Endothelial cell of umbilical vein (primary cell): ENCODE data around the gene SLC12A8. TPM values are rescaled to one million over a fixed set of nuclear protein-coding genes. Genes with fewer than 3 reads are reported as not detected.

Source experiments
- BruUV-seq: library from RNA; stranded (reverse); fragments of 400-500 nt; replicated peaks from 2 replicates; lab custom pipeline; 2021; lab: Mats Ljungman, UMichigan
- CTCF ChIA-PET: fragments of 300-600, 350-600 bp; sonication (Branson Sonifier 250); formaldehyde crosslinking; loops from one replicate; lab custom pipeline; 2021; ENCODE audit warnings: antibody characterized with exemption, inconsistent platforms; lab: Charles Lee
- POLR2A ChIA-PET: fragments of 300-600, 350-600 bp; sonication (Branson Sonifier 250); formaldehyde crosslinking; loops from one replicate; lab custom pipeline; 2021; ENCODE audit warnings: antibody characterized with exemption, inconsistent platforms; lab: Charles Lee
- DNase-seq: peaks from one replicate; pipeline ENCODE4 v3.0.0-alpha.2; 2011; ENCODE audit warnings: low read depth, low spot score
- FAIRE-seq: peaks from 2 replicates; lab custom pipeline; 2011; peaks lifted over from hg19 to GRCh38; lab: Jason Lieb, UNC
- H2AFZ ChIP-seq: 2 replicates; pipeline ENCODE4 v1.6.0; 2012; ENCODE audit warnings: low read depth, low read length, control low read depth, inconsistent platforms
- H3K27ac ChIP-seq: 2 replicates; pipeline ENCODE4 v1.5.1; 2011; ENCODE audit warnings: low read depth, mild to moderate bottlenecking, control low read depth, low read length, moderate library complexity; ENCODE audit not compliant: insufficient read depth
- H3K27me3 ChIP-seq, 2 experiments: 2 replicates each; pipeline versions ENCODE4 v1.6.0 to v1.6.1; 2011; ENCODE audit warnings: low read length in 2 of 2, mixed read lengths in 1 of 2; ENCODE audit not compliant: control insufficient read depth in 2 of 2, insufficient read depth in 2 of 2
- H3K36me3 ChIP-seq, 2 experiments: 2 replicates in 1 of 2; 3 replicates in 1 of 2; pipeline ENCODE4 v1.5.1; 2011; ENCODE audit warnings: low read length in 2 of 2, mild to moderate bottlenecking in 1 of 2, moderate library complexity in 1 of 2; ENCODE audit not compliant: control insufficient read depth in 2 of 2, insufficient read depth in 2 of 2; ENCODE audit errors: extremely low read depth in 1 of 2
- H3K4me1 ChIP-seq: 3 replicates; pipeline ENCODE4 v1.5.1; 2011; ENCODE audit warnings: mild to moderate bottlenecking, low read length; ENCODE audit not compliant: control insufficient read depth, insufficient read depth; ENCODE audit errors: extremely low read depth
- H3K4me2 ChIP-seq: 2 replicates; pipeline ENCODE4 v1.6.1; 2011; ENCODE audit warnings: low read length, control low read depth, mixed read lengths; ENCODE audit not compliant: insufficient read depth
- H3K4me3 ChIP-seq, 3 experiments: fragments of 200-600 bp in 1 of 3; sonication (generic), shearing (Covaris generic) in 1 of 3; replicated peaks in 1 of 3; 2 replicates each; pipeline ENCODE4 v1.5.1; 2011 to 2016; ENCODE audit warnings: control low read depth in 3 of 3, low read length in 3 of 3, mild to moderate bottlenecking in 2 of 3, inconsistent platforms in 1 of 3, low read depth in 1 of 3, moderate library complexity in 1 of 3; ENCODE audit not compliant: insufficient read depth in 1 of 3
- H3K79me2 ChIP-seq: 2 replicates; pipeline ENCODE4 v1.6.0; 2012; ENCODE audit warnings: low read length, inconsistent platforms; ENCODE audit not compliant: control insufficient read depth, insufficient read depth
- H3K9ac ChIP-seq: replicated peaks from 2 replicates; pipeline ENCODE3; 2011; ENCODE audit warnings: low read length, control low read depth; ENCODE audit not compliant: insufficient read depth; ENCODE audit errors: extremely low read depth
- H3K9me1 ChIP-seq: replicated peaks from 3 replicates; pipeline ENCODE4 v1.6.0; 2011; ENCODE audit warnings: mild to moderate bottlenecking, low read length; ENCODE audit not compliant: control insufficient read depth, insufficient read depth; ENCODE audit errors: extremely low read depth
- H3K9me3 ChIP-seq: replicated peaks from 2 replicates; pipeline ENCODE4 v1.5.1; 2012; ENCODE audit warnings: low read length, inconsistent platforms; ENCODE audit not compliant: control insufficient read depth, insufficient read depth
- H4K20me1 ChIP-seq: replicated peaks from 2 replicates; pipeline ENCODE3; 2011; ENCODE audit warnings: mild to moderate bottlenecking, low read length; ENCODE audit not compliant: control insufficient read depth, insufficient read depth; ENCODE audit errors: extremely low read depth
- CTCF ChIP-seq, 2 donors: IDR thresholded peaks; 1 replicate in 1 of 2; 2 replicates in 1 of 2; pipeline ENCODE4 v1.5.1; 2011; ENCODE audit warnings: low read length in 2 of 2, mild to moderate bottlenecking in 2 of 2, moderate library complexity in 2 of 2, control low read depth in 1 of 2, inconsistent platforms in 1 of 2, low read depth in 1 of 2; ENCODE audit not compliant: insufficient read depth in 1 of 2; ENCODE audit errors: extremely low read depth in 1 of 2
- FOS ChIP-seq: IDR thresholded peaks from 2 replicates; pipeline ENCODE4 v1.6.1; 2011; ENCODE audit warnings: mild to moderate bottlenecking, low read length, moderate library complexity, borderline replicate concordance; ENCODE audit not compliant: insufficient read depth
- dilution Hi-C: fragments of 300-500 bp; cut with MboI; formaldehyde crosslinking; loops from one replicate; pipeline ENCODE4 v1.15.0; 2019; ENCODE audit warnings: low sequenced_read_pairs; ENCODE audit not compliant: extremely low pct_ligation_motif_present
- intact Hi-C: fragments of 100-400 bp; cut with micrococcal nuclease; formaldehyde crosslinking; loops from one replicate; pipeline ENCODE4 v1.10.0; 2022
- polyA plus RNA-seq, 4 experiments: library from polyadenylated mRNA; depleted of rRNA in 3 of 4; stranded (reverse) in 3 of 4; unstranded in 1 of 4; fragments of >200 nt; gene quantifications; 2 replicates each; pipeline versions ENCODE4 v1.2.1 to v1.2.3, GENCODE V29; 2011 to 2012; ENCODE audit warnings: missing spikeins in 1 of 4
- total RNA-seq: library from RNA; stranded (reverse); gene quantifications from 2 replicates; pipeline ENCODE4 v1.2.3, GENCODE V29; 2021
- TF ChIP-seq, protein P1 (sequence below): IDR thresholded peaks from 2 replicates; pipeline ENCODE4 v1.6.1; 2011; ENCODE audit not compliant: insufficient read depth, insufficient read length

Gene SLC12A8
- total and polyA plus RNA-seq, 2 donors (not counting 3 experiments of a cell fraction or from before 2014, with no cell fraction given): 0.86 to 0.90 TPM

GRCh38 chr3:125257536-125257935, 45.0 kb upstream of the SLC12A8 start:
- Histone ChIP-seq H3K79me2 (peaks cover 4% of the 10 kb centered on the region), H3K4me3 (peak overlapping the region in 1 of 3 experiments; percentile 12), H3K27ac (no peak overlapping the region), H3K36me3 (no peaks in the 10 kb centered on the region), H3K4me1 (peaks cover 9% of the 10 kb centered on the region), H3K9me1 (no peaks in the 10 kb centered on the region), H3K9me3 (no peaks in the 10 kb centered on the region), H3K4me2 (peak overlapping the region; percentile 63), H4K20me1 (no peaks in the 10 kb centered on the region), H2AFZ (no peak overlapping the region), H3K27me3 (no peaks in the 10 kb centered on the region), H3K9ac (no peak overlapping the region)
- FAIRE-seq (peak; percentile 69), DNase-seq (peak; percentile 54)
- CTCF ChIA-PET: no interaction called here
- POLR2A ChIA-PET: no interaction called here
- intact Hi-C loops (no loop called here), dilution Hi-C loops (no loop called here)
- BruUV-seq: no TSS peak
- peak; percentile 28 for TF ChIP-seq FOS
- no peak for TF ChIP-seq CTCF (IDR thresholded peaks at IDR 0.05; ENCODE audit: extremely low read depth in 1 of 2, insufficient read depth in 1 of 2, low read depth in 1 of 2, low read length in 2 of 2)

DNA sequence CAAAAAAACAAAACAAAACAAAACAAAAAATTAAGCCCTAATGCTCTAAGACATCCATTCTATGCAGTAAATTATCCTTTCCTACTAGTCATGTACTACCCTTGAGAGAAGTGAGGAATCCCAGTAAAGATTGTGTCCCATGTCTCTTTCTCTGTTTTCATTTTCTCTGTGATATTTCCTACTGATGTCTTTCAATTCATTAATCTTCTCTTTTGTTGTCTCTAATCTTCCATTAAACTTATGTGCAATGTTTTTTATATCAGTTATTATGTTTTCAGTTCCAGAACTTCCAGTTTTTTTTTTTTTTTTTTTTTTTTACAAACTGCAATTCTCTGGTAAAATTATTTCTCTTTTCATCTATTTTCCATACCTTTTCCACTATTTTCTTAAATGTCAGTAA, 44.1 kb upstream of the SLC12A8 start:
- BruUV-seq: no TSS peak

More for the DNA sequence above, 44.1 kb upstream of the SLC12A8 start:
- H3K79me2 ChIP-seq: peaks cover 4% of the 10 kb centered on the region
- DNase-seq: no peak
- H3K9ac ChIP-seq: no peak overlapping the region
- no peak for FAIRE-seq
- no peak overlapping the region for H3K27ac ChIP-seq
- H3K9me3 ChIP-seq: no peaks in the 10 kb centered on the region
- H3K36me3 ChIP-seq: no peaks in the 10 kb centered on the region
- intact Hi-C loops (no loop called here), dilution Hi-C loops (no loop called here)
- H3K9me1 ChIP-seq: no peaks in the 10 kb centered on the region
- H2AFZ ChIP-seq: no peak overlapping the region
- no peaks in the 10 kb centered on the region for H4K20me1 ChIP-seq
- POLR2A ChIA-PET: no interaction called here
- no peaks in the 10 kb centered on the region for H3K27me3 ChIP-seq
- CTCF ChIA-PET: no interaction called here
- peaks cover 9% of the 10 kb centered on the region for H3K4me1 ChIP-seq
- no peak overlapping the region for H3K4me3 ChIP-seq
- H3K4me2 ChIP-seq: no peak overlapping the region
- TF ChIP-seq, protein P1, sequence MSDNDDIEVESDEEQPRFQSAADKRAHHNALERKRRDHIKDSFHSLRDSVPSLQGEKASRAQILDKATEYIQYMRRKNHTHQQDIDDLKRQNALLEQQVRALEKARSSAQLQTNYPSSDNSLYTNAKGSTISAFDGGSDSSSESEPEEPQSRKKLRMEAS: no peak
